H1 (cell line): ENCODE data around the gene RGS17. TPM values are rescaled to one million over a fixed set of nuclear protein-coding genes. Genes with fewer than 3 reads are reported as not detected.

Source experiments
- CBX5 ChIP-seq: fragments of 300-800, 300-1000 bp; sonication (generic); IDR thresholded peaks from 2 replicates; pipeline ENCODE4 v1.7.1; 2016; ENCODE audit warnings: antibody characterized with exemption, low read length, low read depth
- EP300 ChIP-seq, 2 experiments: IDR thresholded peaks; 1 replicate in 1 of 2; 2 replicates in 1 of 2; pipeline ENCODE4 v1.6.1; 2011 to 2012; ENCODE audit warnings: low read depth in 2 of 2, low read length in 2 of 2, mild to moderate bottlenecking in 2 of 2, borderline replicate concordance in 1 of 2, inconsistent platforms in 1 of 2, moderate library complexity in 1 of 2
- GABPA ChIP-seq: IDR thresholded peaks from 2 replicates; pipeline ENCODE4 v1.6.1; 2011; ENCODE audit warnings: mild to moderate bottlenecking, low read length, moderate library complexity, borderline replicate concordance; ENCODE audit not compliant: insufficient read depth
- KDM4A ChIP-seq: IDR thresholded peaks from one replicate; pipeline ENCODE4 v1.7.1; 2012; ENCODE audit warnings: low read depth, mild to moderate bottlenecking, moderate library complexity, low read length, inconsistent platforms; ENCODE audit not compliant: severe bottlenecking
- KDM5A ChIP-seq: fragments of 200-600 bp; IDR thresholded peaks from 2 replicates; pipeline ENCODE4 v1.7.1; 2012; ENCODE audit warnings: mild to moderate bottlenecking, low read length, inconsistent platforms, mixed read lengths
- polyA plus RNA-seq, 7 experiments: library from polyadenylated mRNA; depleted of rRNA in 3 of 7; stranded (reverse) in 5 of 7; unstranded in 2 of 7; fragments of >200 nt in 5 of 7; fragments of 200-250 nt in 2 of 7; gene quantifications; 1 replicate in 5 of 7; 2 replicates in 1 of 7; 4 replicates in 1 of 7; pipeline versions ENCODE4 v1.2.1 to v1.2.3, GENCODE V29; 2011 to 2013; ENCODE audit warnings: missing spikeins in 2 of 7, mixed read lengths in 2 of 7
- total RNA-seq: library from RNA; stranded (reverse); fragmentation: NEBNext Ultra II Directional; extraction: Animal tissue kit (Norgen Biotek cat#: 25700); gene quantifications from 2 replicates; pipeline ENCODE4 v1.2.1, GENCODE V29; 2021

The RGS17 gene
- total and polyA plus RNA-seq, 2 of the 8 experiments (the other 6 are each of a cell fraction or from before 2014, with no cell fraction given) = 2.0 to 12.2 TPM

- TF ChIP-seq EP300 (IDR thresholded peaks at IDR 0.05; ENCODE audit: borderline replicate concordance in 1 of 2, low read depth in 2 of 2, low read length in 2 of 2) = no peak
- no peak for TF ChIP-seq KDM4A
- TF ChIP-seq GABPA = no peak
- TF ChIP-seq CBX5 = no peak
- no peak for TF ChIP-seq KDM5A
- TF ChIP-seq, all 59 proteins: peak for 0
These were observed 149.9 kb downstream of the RGS17 start (continued) for GRCh38 chr6:152981219-152981618.
